ENCODE measurements around the gene AHNAK. TPM values are rescaled to one million over a fixed set of nuclear protein-coding genes. Genes with fewer than 3 reads are reported as not detected.

The AHNAK gene
- total RNA-seq, 1 experiment from 2014 or later, result 73.0 TPM

GRCh38 chr11:62443390-62444235 is 103.0 kb downstream of the AHNAK start:
- Histone ChIP-seq H3K27me3 (replicated peaks; ENCODE audit: insufficient read depth, low read depth, low read length, poor library complexity) (no peaks in the 10 kb centered on the region), H3K9me3 (ENCODE audit: low read depth, low read length, poor library complexity, severe bottlenecking) (no peaks in the 10 kb centered on the region), H3K4me3 (ENCODE audit: low read depth, low read length, poor library complexity, severe bottlenecking) (peak overlapping the region; percentile 41), H3K36me3 (ENCODE audit: insufficient read depth, low read length, poor library complexity, severe bottlenecking) (no peaks in the 10 kb centered on the region), H3K27ac (ENCODE audit: low read depth, low read length, poor library complexity, severe bottlenecking) (peak overlapping the region; percentile 68), H3K4me1 (ENCODE audit: insufficient read depth, low read length, poor library complexity, severe bottlenecking) (peaks cover 20% of the 10 kb centered on the region)
- TF ChIP-seq, protein P1, sequence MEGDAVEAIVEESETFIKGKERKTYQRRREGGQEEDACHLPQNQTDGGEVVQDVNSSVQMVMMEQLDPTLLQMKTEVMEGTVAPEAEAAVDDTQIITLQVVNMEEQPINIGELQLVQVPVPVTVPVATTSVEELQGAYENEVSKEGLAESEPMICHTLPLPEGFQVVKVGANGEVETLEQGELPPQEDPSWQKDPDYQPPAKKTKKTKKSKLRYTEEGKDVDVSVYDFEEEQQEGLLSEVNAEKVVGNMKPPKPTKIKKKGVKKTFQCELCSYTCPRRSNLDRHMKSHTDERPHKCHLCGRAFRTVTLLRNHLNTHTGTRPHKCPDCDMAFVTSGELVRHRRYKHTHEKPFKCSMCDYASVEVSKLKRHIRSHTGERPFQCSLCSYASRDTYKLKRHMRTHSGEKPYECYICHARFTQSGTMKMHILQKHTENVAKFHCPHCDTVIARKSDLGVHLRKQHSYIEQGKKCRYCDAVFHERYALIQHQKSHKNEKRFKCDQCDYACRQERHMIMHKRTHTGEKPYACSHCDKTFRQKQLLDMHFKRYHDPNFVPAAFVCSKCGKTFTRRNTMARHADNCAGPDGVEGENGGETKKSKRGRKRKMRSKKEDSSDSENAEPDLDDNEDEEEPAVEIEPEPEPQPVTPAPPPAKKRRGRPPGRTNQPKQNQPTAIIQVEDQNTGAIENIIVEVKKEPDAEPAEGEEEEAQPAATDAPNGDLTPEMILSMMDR (conservative IDR thresholded peaks at IDR 0.05; ENCODE audit: low read depth, low read length), result no peak
- no peak for TF ChIP-seq EZH2 (IDR thresholded peaks at IDR 0.05; ENCODE audit: borderline replicate concordance, low read depth, low read length, poor library complexity, severe bottlenecking)
- BruUV-seq (replicated peaks), result no TSS peak
- POLR2A ChIA-PET (ENCODE audit: low non-redundant PET), result no interaction called here
- DNase-seq (ENCODE audit: low spot score), result no peak
- CTCF ChIA-PET, result interaction anchor here (0.5 to 2.1 kb wide), 6 partner anchors 19 to 1668 kb away, joined by 3 to 11 read pairs (median 5); no protein-coding TSS in a partner anchor
- intact Hi-C loops (cut with micrococcal nuclease; ENCODE audit: unreplicated experiment), result no loop called here

- intact Hi-C loops (cut with micrococcal nuclease; ENCODE audit: unreplicated experiment), result no loop called here
- Histone ChIP-seq H3K4me3 (ENCODE audit: low read depth, low read length, poor library complexity, severe bottlenecking) (no peak overlapping the region), H3K27me3 (replicated peaks; ENCODE audit: insufficient read depth, low read depth, low read length, poor library complexity) (no peaks in the 10 kb centered on the region), H3K27ac (ENCODE audit: low read depth, low read length, poor library complexity, severe bottlenecking) (no peak overlapping the region), H3K4me1 (ENCODE audit: insufficient read depth, low read length, poor library complexity, severe bottlenecking) (peaks cover 19% of the 10 kb centered on the region), H3K36me3 (ENCODE audit: insufficient read depth, low read length, poor library complexity, severe bottlenecking) (no peaks in the 10 kb centered on the region), H3K9me3 (ENCODE audit: low read depth, low read length, poor library complexity, severe bottlenecking) (no peaks in the 10 kb centered on the region)
- DNase-seq (ENCODE audit: low spot score), result no peak
- ChIA-PET POLR2A (ENCODE audit: low non-redundant PET) (no interaction called here), CTCF (no interaction called here)
- BruUV-seq (replicated peaks), result no TSS peak
- no peak for TF ChIP-seq EZH2 (IDR thresholded peaks at IDR 0.05; ENCODE audit: borderline replicate concordance, low read depth, low read length, poor library complexity, severe bottlenecking)
- TF ChIP-seq, protein P1 (conservative IDR thresholded peaks at IDR 0.05; ENCODE audit: low read depth, low read length), result no peak
Measured at GRCh38 chr11:62439785-62440602, 106.6 kb downstream of the AHNAK start.

- no peak for DNase-seq (ENCODE audit: low spot score)
- no peaks in the 10 kb centered on the region for H3K27me3 ChIP-seq (replicated peaks; ENCODE audit: insufficient read depth, low read depth, low read length, poor library complexity)
- no peak overlapping the region for H3K4me3 ChIP-seq (ENCODE audit: low read depth, low read length, poor library complexity, severe bottlenecking)
- no peak for TF ChIP-seq EZH2 (IDR thresholded peaks at IDR 0.05; ENCODE audit: borderline replicate concordance, low read depth, low read length, poor library complexity, severe bottlenecking)
- TF ChIP-seq, protein P1 (conservative IDR thresholded peaks at IDR 0.05; ENCODE audit: low read depth, low read length), result no peak
- no peaks in the 10 kb centered on the region for H3K9me3 ChIP-seq (ENCODE audit: low read depth, low read length, poor library complexity, severe bottlenecking)
- no peak overlapping the region for H3K27ac ChIP-seq (ENCODE audit: low read depth, low read length, poor library complexity, severe bottlenecking)
- ChIA-PET CTCF (no interaction called here), POLR2A (ENCODE audit: low non-redundant PET) (no interaction called here)
- no TSS peak for BruUV-seq (replicated peaks)
- peaks cover 8% of the 10 kb centered on the region for H3K4me1 ChIP-seq (ENCODE audit: insufficient read depth, low read length, poor library complexity, severe bottlenecking)
- intact Hi-C loops (cut with micrococcal nuclease; ENCODE audit: unreplicated experiment), result no loop called here
- no peaks in the 10 kb centered on the region for H3K36me3 ChIP-seq (ENCODE audit: insufficient read depth, low read length, poor library complexity, severe bottlenecking)
Measured at GRCh38 chr11:62438641-62439040, 108.0 kb downstream of the AHNAK start.

Measured in A673 (cell line).